IMR-90 (cell line): ENCODE measurements around the gene KRT1. TPM values are rescaled to one million over a fixed set of nuclear protein-coding genes. Genes with fewer than 3 reads are reported as not detected.

Experiments
- ATAC-seq: fragments of 200-7000 bp; cut with Tn5 transposase; 2 replicates; pipeline ENCODE4 v1.9.1; 2020; ENCODE audit warnings: low read depth, mild to moderate bottlenecking, moderate library complexity
- BruUV-seq: library from RNA; stranded (reverse); fragments of 400-500 nt; replicated peaks from 2 replicates; lab custom pipeline; 2021; lab: Mats Ljungman, UMichigan
- CTCF ChIA-PET: fragments of 300-600 bp; formaldehyde crosslinking; extraction: SDS; loops from one replicate; lab custom pipeline; 2021; ENCODE audit warnings: antibody characterized with exemption; lab: Yijun Ruan, JAX
- POLR2A ChIA-PET: fragments of 300-600 bp; sonication (Branson Sonifier 250); formaldehyde crosslinking; loops from one replicate; lab custom pipeline; 2022; ENCODE audit warnings: antibody characterized with exemption; ENCODE audit not compliant: unreplicated experiment; lab: Charles Lee
- DNase-seq: peaks from one replicate; pipeline ENCODE4 v3.0.0; 2013
- H2AFZ ChIP-seq: replicated peaks from 2 replicates; pipeline ENCODE3; 2013; ENCODE audit warnings: low read length, mild to moderate bottlenecking; ENCODE audit not compliant: poor library complexity
- H2AK5ac ChIP-seq: 2 replicates; pipeline ENCODE4 v1.6.1; 2013; ENCODE audit warnings: low read depth, low read length, inconsistent platforms
- H2AK9ac ChIP-seq: replicated peaks from 2 replicates; pipeline ENCODE3; 2013; ENCODE audit warnings: mild to moderate bottlenecking, low read depth, low read length, moderate library complexity; ENCODE audit not compliant: poor library complexity
- H2BK120ac ChIP-seq: 2 replicates; pipeline ENCODE4 v1.6.1; 2013; ENCODE audit warnings: low read depth, low read length, inconsistent platforms
- H2BK15ac ChIP-seq: 3 replicates; pipeline ENCODE4 v1.6.1; 2013; ENCODE audit warnings: low read depth, low read length, inconsistent platforms
- H2BK20ac ChIP-seq: 2 replicates; pipeline ENCODE4 v1.6.1; 2013; ENCODE audit warnings: low read depth, mild to moderate bottlenecking, inconsistent platforms, low read length, moderate library complexity
- H2BK5ac ChIP-seq: 2 replicates; pipeline ENCODE4 v1.6.1; 2013; ENCODE audit warnings: mild to moderate bottlenecking, low read depth, low read length, inconsistent platforms; ENCODE audit not compliant: poor library complexity, severe bottlenecking
- H3K14ac ChIP-seq: replicated peaks from 2 replicates; pipeline ENCODE4 v1.6.1; 2013; ENCODE audit warnings: low read depth, low read length, inconsistent platforms
- H3K18ac ChIP-seq: 2 replicates; pipeline ENCODE4 v1.6.1; 2013; ENCODE audit warnings: low read depth, low read length, control low read depth
- H3K23ac ChIP-seq: 2 replicates; pipeline ENCODE4 v1.6.1; 2013; ENCODE audit warnings: low read depth, low read length, inconsistent platforms
- H3K27ac ChIP-seq: 2 replicates; pipeline ENCODE4 v1.5.1; 2013; ENCODE audit warnings: mild to moderate bottlenecking, control low read depth, low read length; ENCODE audit not compliant: insufficient read depth
- H3K27me3 ChIP-seq: 2 replicates; pipeline ENCODE4 v1.6.1; 2013; ENCODE audit warnings: low read length; ENCODE audit not compliant: control insufficient read depth, insufficient read depth
- H3K36me3 ChIP-seq: 2 replicates; pipeline ENCODE4 v1.6.1; 2013; ENCODE audit warnings: low read length, mixed read lengths; ENCODE audit not compliant: control insufficient read depth, insufficient read depth
- H3K4ac ChIP-seq: 2 replicates; pipeline ENCODE4 v1.6.1; 2013; ENCODE audit warnings: low read depth, low read length, inconsistent platforms
- H3K4me1 ChIP-seq: 2 replicates; pipeline ENCODE4 v1.6.1; 2013; ENCODE audit warnings: low read length, mixed read lengths; ENCODE audit not compliant: control insufficient read depth, insufficient read depth
- H3K4me2 ChIP-seq: 2 replicates; pipeline ENCODE4 v1.6.1; 2013; ENCODE audit warnings: low read depth, mild to moderate bottlenecking, control low read depth, low read length, moderate library complexity
- H3K4me3 ChIP-seq: 2 replicates; pipeline ENCODE4 v1.5.1; 2013; ENCODE audit warnings: low read depth, mild to moderate bottlenecking, control low read depth, low read length, moderate library complexity; ENCODE audit not compliant: insufficient read depth
- H3K56ac ChIP-seq: 2 replicates; pipeline ENCODE4 v1.6.1; 2013; ENCODE audit warnings: low read length, inconsistent platforms; ENCODE audit not compliant: insufficient read depth; ENCODE audit errors: extremely low read depth
- H3K79me1 ChIP-seq, 2 experiments: 2 replicates each; pipeline ENCODE4 v1.6.1; 2013; ENCODE audit warnings: low read length in 2 of 2, inconsistent platforms in 1 of 2, low read depth in 1 of 2
- H3K9ac ChIP-seq: 2 replicates; pipeline ENCODE4 v1.6.1; 2013; ENCODE audit warnings: low read depth, low read length, control low read depth
- H3K9me1 ChIP-seq: 2 replicates; pipeline ENCODE4 v1.6.1; 2013; ENCODE audit warnings: low read length, inconsistent platforms; ENCODE audit not compliant: insufficient read depth
- H3K9me3 ChIP-seq: 2 replicates; pipeline ENCODE4 v1.6.1; 2013; ENCODE audit warnings: low read length; ENCODE audit not compliant: control insufficient read depth, insufficient read depth
- H4K20me1 ChIP-seq: 2 replicates; pipeline ENCODE4 v1.6.1; 2013; ENCODE audit warnings: low read length, inconsistent platforms; ENCODE audit not compliant: insufficient read depth
- H4K5ac ChIP-seq: 2 replicates; pipeline ENCODE4 v1.6.1; 2013; ENCODE audit warnings: mild to moderate bottlenecking, low read depth, low read length, control low read depth
- H4K8ac ChIP-seq, 2 experiments: 2 replicates each; pipeline ENCODE4 v1.6.1; 2013; ENCODE audit warnings: low read depth in 2 of 2, low read length in 2 of 2, control low read depth in 1 of 2, inconsistent platforms in 1 of 2
- H4K91ac ChIP-seq: 2 replicates; pipeline ENCODE4 v1.6.1; 2013; ENCODE audit warnings: low read depth, low read length, inconsistent platforms; ENCODE audit not compliant: insufficient read depth
- CTCF ChIP-seq: conservative IDR thresholded peaks from 2 replicates; pipeline ENCODE4 v1.5.1; 2012; ENCODE audit warnings: mild to moderate bottlenecking, low read depth, low read length, improper control_type of control experiment
- ELK1 ChIP-seq: fragments of 150-350 bp; IDR thresholded peaks from 2 replicates; pipeline ENCODE4 v1.6.1; 2016; ENCODE audit warnings: low read depth, mild to moderate bottlenecking, low read length, moderate library complexity, borderline replicate concordance
- FOS ChIP-seq: fragments of 150-350 bp; IDR thresholded peaks from 2 replicates; pipeline ENCODE4 v1.6.1; 2016; ENCODE audit warnings: low read depth, low read length
- MXI1 ChIP-seq: IDR thresholded peaks from 2 replicates; pipeline ENCODE4 v1.6.1; 2012; ENCODE audit warnings: low read depth, mild to moderate bottlenecking, low read length, moderate library complexity, borderline replicate concordance
- SMC3 ChIP-seq: fragments of 150-350 bp; IDR thresholded peaks from 2 replicates; pipeline ENCODE4 v1.6.1; 2016; ENCODE audit warnings: low read depth, mild to moderate bottlenecking, antibody characterized with exemption, low read length, moderate library complexity
- USF2 ChIP-seq: fragments of 150-350 bp; IDR thresholded peaks from 2 replicates; pipeline ENCODE4 v1.6.1; 2017; ENCODE audit warnings: mild to moderate bottlenecking, antibody characterized with exemption, low read length, low read depth
- dilution Hi-C: fragments of 300-500 bp; cut with HindIII; formaldehyde crosslinking; loops from one replicate; pipeline ENCODE4 v1.14.3; 2018; ENCODE audit warnings: low sequenced_read_pairs; ENCODE audit not compliant: unreplicated experiment
- in situ Hi-C: fragments of 300-500 bp; cut with MboI; formaldehyde crosslinking; loops from 3 replicates; pipeline ENCODE4 v1.14.3; 2019; ENCODE audit warnings: low sequenced_read_pairs, inconsistent platforms, mixed read lengths
- intact Hi-C: fragments of 100-400 bp; cut with micrococcal nuclease; formaldehyde crosslinking; loops from 2 replicates; pipeline ENCODE4 v1.10.0; 2022
- polyA plus RNA-seq, 3 experiments: library from polyadenylated mRNA; depleted of rRNA; stranded (reverse); fragments of >200 nt; gene quantifications; 2 replicates each; pipeline ENCODE4 v1.2.3, GENCODE V29; 2012; ENCODE audit warnings: low replicate concordance in 1 of 3
- total RNA-seq: library from RNA; depleted of rRNA; stranded (reverse); fragments of >200 nt; gene quantifications from 2 replicates; pipeline ENCODE4 v1.2.3, GENCODE V29; 2012

KRT1 gene
- total and polyA plus RNA-seq, 2 of the 4 experiments (the other 2 are of a cell fraction) = not detected

GRCh38 chr12:52689239-52689638 is 9.0 kb upstream of the KRT1 start:
- Histone ChIP-seq H3K27me3 (peaks cover 55% of the 10 kb centered on the region), H4K20me1 (no peaks in the 10 kb centered on the region), H3K36me3 (no peaks in the 10 kb centered on the region), H2BK5ac (no peak overlapping the region), H3K4me1 (peaks cover 2% of the 10 kb centered on the region; the same call in 1 of the 2 replicates), H3K79me1 (no peaks in the 10 kb centered on the region), H3K14ac (no peak overlapping the region), H3K9me3 (no peaks in the 10 kb centered on the region), H3K23ac (no peak overlapping the region), H3K4me2 (no peak overlapping the region), H2BK20ac (no peak overlapping the region), H3K4ac (no peak overlapping the region), H4K91ac (no peak overlapping the region), H3K18ac (no peak overlapping the region), H3K4me3 (no peak overlapping the region), H3K56ac (no peak overlapping the region), H2AFZ (no peak overlapping the region), H2AK5ac (no peak overlapping the region), H3K27ac (no peak overlapping the region), H2BK15ac (no peak overlapping the region), H3K9me1 (no peaks in the 10 kb centered on the region), H4K8ac (no peak overlapping the region), H3K9ac (no peak overlapping the region), H2BK120ac (no peak overlapping the region), H2AK9ac (no peak overlapping the region), H4K5ac (no peak overlapping the region)
- no TSS peak for BruUV-seq
- intact Hi-C loops (no loop called here), dilution Hi-C loops (no loop called here), in situ Hi-C loops (no loop called here)
- ATAC-seq = no peak
- DNase-seq = no peak
- POLR2A ChIA-PET = no interaction called here
- CTCF ChIA-PET = no interaction called here
- TF ChIP-seq MXI1 = no peak
- no peak for TF ChIP-seq USF2
- no peak for TF ChIP-seq ELK1
- TF ChIP-seq CTCF = no peak
- no peak for TF ChIP-seq FOS
- TF ChIP-seq SMC3 = no peak
